Renal cortical epithelial cell (primary cell): ENCODE results near the gene PDCD1. TPM values are rescaled to one million over a fixed set of nuclear protein-coding genes. Genes with fewer than 3 reads are reported as not detected.
"Not testable (repeated sequence)": the region's sequence is repeated elsewhere in the genome, so short reads cannot be mapped to it uniquely, and the experiment has no call there.

Source experiments
- DNase-seq: peaks from one replicate; pipeline ENCODE4 v3.0.0-alpha.2; 2011; ENCODE audit warnings: low read depth
- total RNA-seq: library from RNA; depleted of rRNA; stranded (reverse); fragments of >200 nt; gene quantifications from 2 replicates; pipeline ENCODE4 v1.2.3, GENCODE V29; 2014

Gene PDCD1
- total RNA-seq, 1 donor from 2014 or later = 0.15 TPM

DNA sequence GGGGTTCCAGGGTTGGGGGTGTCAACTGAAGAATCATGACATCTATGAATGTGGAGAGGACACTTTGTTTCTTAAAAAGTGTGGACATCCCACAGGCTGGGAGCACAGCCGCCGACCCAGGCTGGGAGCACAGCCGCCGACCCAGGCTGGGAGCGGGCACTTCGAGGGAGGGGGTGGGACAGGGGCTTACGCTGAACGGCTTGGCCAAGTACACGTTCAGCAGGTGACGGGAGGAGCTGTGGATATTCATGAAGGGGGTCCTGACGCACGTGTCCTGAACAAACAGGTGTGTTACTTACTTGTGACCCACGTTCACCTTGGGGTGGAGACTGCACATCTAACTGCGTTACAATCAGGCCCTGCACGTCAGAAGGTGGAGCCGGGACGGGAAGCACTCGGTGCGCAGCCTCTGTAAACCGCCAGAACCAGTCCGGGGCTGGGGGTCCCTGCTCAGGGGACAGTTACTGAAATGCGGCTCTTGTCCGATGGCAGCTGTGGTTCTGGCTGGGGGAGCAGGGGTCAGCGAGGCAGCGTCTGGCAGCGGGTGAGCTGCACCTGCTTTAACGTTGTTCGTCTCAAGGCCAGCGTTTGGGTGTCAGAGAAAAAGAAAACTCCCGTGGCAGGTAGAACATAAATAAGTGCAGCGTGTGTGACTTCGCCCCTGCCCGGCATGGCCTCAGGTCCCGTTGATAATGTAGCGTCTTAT, 58.3 kb downstream of the PDCD1 start:
- not testable (repeated sequence) for DNase-seq

Other genes starting within 250 kb of the PDCD1 start
- 35.1 and 39.2 TPM in 2 replicates for gene THAP4, start 221.7 kb downstream of the PDCD1 start, total RNA-seq
- gene ATG4B, start 221.2 kb downstream of the PDCD1 start, total RNA-seq = 53.0 and 106 TPM in 2 replicates
- 12.2 and 47.4 TPM in 2 replicates for gene DTYMK, start 172.1 kb downstream of the PDCD1 start, total RNA-seq
- gene ING5, start 156.9 kb downstream of the PDCD1 start, total RNA-seq = 15.1 and 22.7 TPM in 2 replicates
- gene D2HGDH, start 124.3 kb downstream of the PDCD1 start, total RNA-seq = 12.5 and 22.4 TPM in 2 replicates
- 0.17 and 0.70 TPM in 2 replicates for gene GAL3ST2, start 82.1 kb downstream of the PDCD1 start, total RNA-seq
- 0.40 TPM in 1 of 2 replicates, not detected in the other for gene NEU4, start 49.7 kb downstream of the PDCD1 start, total RNA-seq
- gene RTP5, start 10.8 kb upstream of the PDCD1 start, total RNA-seq = not detected in 2 replicates